ENCODE measurements around the gene CCDC174.

GRCh38 chr3:14706096-14706495 lies 54.5 kb downstream of the CCDC174 start:
- TF ChIP-seq CTCF (IDR thresholded peaks at IDR 0.05; ENCODE audit: insufficient read depth, low read length, poor library complexity, severe bottlenecking): no peak
- TF ChIP-seq EZH2phosphoT487 (conservative IDR thresholded peaks at IDR 0.05; ENCODE audit: low read length): no peak
